OCI-LY1 (cell line): ENCODE data around the gene CD244.

Experiments used
- H2AFZ ChIP-seq: fragments of 200-600 bp; sonication (generic), shearing (Covaris generic); 2 replicates; pipeline ENCODE4 v1.6.0; 2014; ENCODE audit warnings: antibody characterized with exemption, mild to moderate bottlenecking, low read length
- H3F3A ChIP-seq: fragments of 200-600 bp; sonication (generic), shearing (Covaris generic); 2 replicates; pipeline ENCODE4 v1.6.0; 2014; ENCODE audit warnings: mild to moderate bottlenecking, antibody characterized with exemption, low read length, moderate library complexity; ENCODE audit not compliant: insufficient read depth
- H3K27ac ChIP-seq: fragments of 200-600 bp; sonication (generic); 2 replicates; pipeline ENCODE4 v1.5.1; 2014; ENCODE audit warnings: low read length, mixed run types, mild to moderate bottlenecking, low read depth; ENCODE audit not compliant: poor library complexity, severe bottlenecking
- H3K27me3 ChIP-seq: fragments of 200-600 bp; sonication (generic); 2 replicates; pipeline ENCODE4 v1.6.0; 2014; ENCODE audit warnings: antibody characterized with exemption, mild to moderate bottlenecking, low read length, moderate library complexity; ENCODE audit not compliant: insufficient read depth
- H3K36me3 ChIP-seq: fragments of 200-600 bp; sonication (generic); 2 replicates; pipeline ENCODE4 v1.6.1; 2014; ENCODE audit warnings: mild to moderate bottlenecking, antibody characterized with exemption, low read length, moderate library complexity, mixed read lengths; ENCODE audit not compliant: insufficient read depth
- H3K4me1 ChIP-seq: fragments of 200-600 bp; sonication (generic); 2 replicates; pipeline ENCODE4 v1.5.1; 2014; ENCODE audit warnings: mild to moderate bottlenecking, low read length, moderate library complexity; ENCODE audit not compliant: insufficient read depth, severe bottlenecking
- H3K4me2 ChIP-seq: fragments of 200-600 bp; sonication (generic), shearing (Covaris generic); 2 replicates; pipeline ENCODE4 v1.6.1; 2014; ENCODE audit warnings: low read length
- H3K4me3 ChIP-seq: fragments of 200-600 bp; sonication (generic); 2 replicates; pipeline ENCODE4 v1.5.1; 2014; ENCODE audit warnings: low read length, low read depth, mild to moderate bottlenecking, mixed read lengths; ENCODE audit not compliant: poor library complexity, severe bottlenecking
- H3K79me2 ChIP-seq: fragments of 200-600 bp; shearing (Covaris generic); 2 replicates; pipeline ENCODE4 v1.6.1; 2016; ENCODE audit warnings: mixed run types, low read length, mixed read lengths; ENCODE audit not compliant: insufficient read depth
- H3K9ac ChIP-seq: fragments of 200-600 bp; sonication (generic), shearing (Covaris generic); 2 replicates; pipeline ENCODE4 v1.6.1; 2014; ENCODE audit warnings: mild to moderate bottlenecking, low read length, mixed read lengths
- H3K9me2 ChIP-seq: fragments of 200-600 bp; sonication (generic), shearing (Covaris generic); 2 replicates; pipeline ENCODE4 v1.6.1; 2014; ENCODE audit warnings: low read depth, mild to moderate bottlenecking, low read length, mixed read lengths
- H3K9me3 ChIP-seq: fragments of 200-600 bp; shearing (Covaris generic); 2 replicates; pipeline ENCODE4 v1.6.1; 2014; ENCODE audit warnings: low read length, mixed read lengths
- H4K20me1 ChIP-seq: fragments of 200-600 bp; sonication (generic), shearing (Covaris generic); 2 replicates; pipeline ENCODE4 v1.6.0; 2016; ENCODE audit warnings: mild to moderate bottlenecking, low read length; ENCODE audit not compliant: insufficient read depth
- EZH2 ChIP-seq: fragments of 200-600 bp; sonication (generic), shearing (Covaris generic); IDR thresholded peaks from 2 replicates; pipeline ENCODE4 v1.8.0; 2017; ENCODE audit warnings: borderline replicate concordance, mixed run types, mild to moderate bottlenecking, antibody characterized with exemption, low read length, moderate library complexity, mixed read lengths
- TF ChIP-seq, protein P1 (sequence below): fragments of 200-600 bp; sonication (generic), shearing (Covaris generic); IDR thresholded peaks from 2 replicates; pipeline ENCODE4 v1.5.1; 2017; ENCODE audit warnings: mild to moderate bottlenecking, antibody characterized with exemption, low read length, moderate library complexity, mixed read lengths

Gene CD244

DNA sequence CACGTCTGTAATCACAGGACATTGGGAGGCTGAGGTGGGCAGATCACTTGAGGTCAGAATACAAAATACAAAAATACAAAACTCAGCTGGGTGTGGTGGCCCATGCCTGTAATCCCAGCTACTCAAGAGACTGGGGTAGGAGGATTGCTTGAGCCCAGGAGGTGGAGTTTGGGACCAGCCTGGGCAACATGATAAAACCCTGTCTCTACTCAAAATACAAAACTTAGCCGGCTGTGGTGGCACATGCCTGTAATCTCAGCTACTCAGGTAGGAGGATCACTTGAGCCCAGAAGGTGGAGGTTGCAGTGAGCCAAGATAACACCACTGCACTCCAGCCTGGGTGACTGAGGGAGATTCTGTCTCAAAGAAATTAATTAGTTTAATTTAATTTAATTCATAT lies 28.8 kb upstream of the CD244 start:
- Histone ChIP-seq H3K27me3 (no peaks in the 10 kb centered on the region), H3K9ac (no peak overlapping the region), H3K4me3 (no peak overlapping the region), H3K27ac (no peak overlapping the region), H3K9me3 (no peaks in the 10 kb centered on the region), H3K4me2 (no peak overlapping the region), H3K36me3 (no peaks in the 10 kb centered on the region), H3K4me1 (no peaks in the 10 kb centered on the region), H2AFZ (no peak overlapping the region), H3F3A (no peaks in the 10 kb centered on the region), H4K20me1 (no peaks in the 10 kb centered on the region), H3K9me2 (no peaks in the 10 kb centered on the region), H3K79me2 (no peaks in the 10 kb centered on the region)
- TF ChIP-seq, protein P1, sequence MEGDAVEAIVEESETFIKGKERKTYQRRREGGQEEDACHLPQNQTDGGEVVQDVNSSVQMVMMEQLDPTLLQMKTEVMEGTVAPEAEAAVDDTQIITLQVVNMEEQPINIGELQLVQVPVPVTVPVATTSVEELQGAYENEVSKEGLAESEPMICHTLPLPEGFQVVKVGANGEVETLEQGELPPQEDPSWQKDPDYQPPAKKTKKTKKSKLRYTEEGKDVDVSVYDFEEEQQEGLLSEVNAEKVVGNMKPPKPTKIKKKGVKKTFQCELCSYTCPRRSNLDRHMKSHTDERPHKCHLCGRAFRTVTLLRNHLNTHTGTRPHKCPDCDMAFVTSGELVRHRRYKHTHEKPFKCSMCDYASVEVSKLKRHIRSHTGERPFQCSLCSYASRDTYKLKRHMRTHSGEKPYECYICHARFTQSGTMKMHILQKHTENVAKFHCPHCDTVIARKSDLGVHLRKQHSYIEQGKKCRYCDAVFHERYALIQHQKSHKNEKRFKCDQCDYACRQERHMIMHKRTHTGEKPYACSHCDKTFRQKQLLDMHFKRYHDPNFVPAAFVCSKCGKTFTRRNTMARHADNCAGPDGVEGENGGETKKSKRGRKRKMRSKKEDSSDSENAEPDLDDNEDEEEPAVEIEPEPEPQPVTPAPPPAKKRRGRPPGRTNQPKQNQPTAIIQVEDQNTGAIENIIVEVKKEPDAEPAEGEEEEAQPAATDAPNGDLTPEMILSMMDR, result no peak
- no peak for TF ChIP-seq EZH2

DNA sequence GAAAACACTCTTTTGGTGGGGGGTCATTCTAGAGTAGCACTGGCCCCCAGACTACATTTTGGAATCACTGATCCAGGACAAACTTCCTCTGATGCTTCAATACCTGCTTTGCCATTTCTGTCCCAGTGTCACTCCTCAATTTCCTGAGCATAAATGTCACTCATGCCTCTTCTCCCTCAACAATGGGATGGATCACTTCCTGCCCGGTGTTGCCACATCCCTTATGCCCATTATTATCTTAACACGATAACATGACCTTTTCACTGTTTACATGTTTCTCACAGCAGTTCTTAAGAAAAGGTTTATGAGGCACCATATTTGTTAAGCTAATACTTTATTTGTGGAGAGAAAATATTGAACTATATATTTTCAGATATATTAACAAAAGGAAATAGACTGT lies 26.2 kb upstream of the CD244 start:
- H3K9me3 ChIP-seq, result no peaks in the 10 kb centered on the region
- H3K4me3 ChIP-seq, result no peak overlapping the region
- H3K4me2 ChIP-seq, result no peak overlapping the region
- no peak overlapping the region for H3K9ac ChIP-seq
- no peaks in the 10 kb centered on the region for H3K79me2 ChIP-seq
- no peaks in the 10 kb centered on the region for H3K4me1 ChIP-seq
- H3K27ac ChIP-seq, result no peak overlapping the region
- no peaks in the 10 kb centered on the region for H3K27me3 ChIP-seq
- no peaks in the 10 kb centered on the region for H3K9me2 ChIP-seq
- no peaks in the 10 kb centered on the region for H3F3A ChIP-seq
- H4K20me1 ChIP-seq, result no peaks in the 10 kb centered on the region
- no peaks in the 10 kb centered on the region for H3K36me3 ChIP-seq
- no peak for TF ChIP-seq EZH2
- TF ChIP-seq, protein P1, result no peak
- H2AFZ ChIP-seq, result no peak overlapping the region

DNA sequence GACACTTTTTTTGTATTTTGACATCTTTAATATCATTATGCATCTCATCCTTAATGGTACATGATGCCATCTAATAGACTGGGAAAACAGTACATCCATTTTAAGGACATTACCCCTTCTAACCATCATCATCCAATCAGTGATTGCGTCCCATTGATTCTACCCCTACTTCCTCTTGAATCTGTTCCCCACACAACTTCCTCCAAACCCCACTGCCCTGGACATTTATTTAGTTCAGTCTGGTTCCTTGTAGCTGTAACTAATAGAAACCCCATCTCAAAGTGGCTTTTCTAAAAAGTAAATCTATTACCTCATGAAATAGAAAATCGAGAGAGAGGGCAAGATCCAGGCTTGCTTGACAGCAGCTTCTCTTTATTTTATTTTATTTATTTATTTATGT lies 24.4 kb upstream of the CD244 start:
- Histone ChIP-seq H3K36me3 (no peaks in the 10 kb centered on the region), H3K4me1 (no peaks in the 10 kb centered on the region), H3K4me3 (no peak overlapping the region), H3K4me2 (no peak overlapping the region), H3K79me2 (no peaks in the 10 kb centered on the region), H4K20me1 (no peaks in the 10 kb centered on the region), H2AFZ (no peak overlapping the region), H3K9me3 (no peaks in the 10 kb centered on the region), H3F3A (no peaks in the 10 kb centered on the region), H3K9ac (no peak overlapping the region), H3K9me2 (no peaks in the 10 kb centered on the region), H3K27ac (no peak overlapping the region), H3K27me3 (no peaks in the 10 kb centered on the region)
- TF ChIP-seq EZH2, result no peak
- TF ChIP-seq, protein P1, result no peak
